ENCODE results near the gene RAB6C. TPM values are rescaled to one million over a fixed set of nuclear protein-coding genes. Genes with fewer than 3 reads are reported as not detected.
"Not testable (repeated sequence)": the region's sequence is repeated elsewhere in the genome, so short reads cannot be mapped to it uniquely, and the experiment has no call there.

The RAB6C gene
- total RNA-seq, 1 donor from 2014 or later = not detected

GRCh38 chr2:130019402-130019801, 39.9 kb downstream of the RAB6C start:
- Mint-ChIP-seq H3K27me3 (peaks cover 4% of the 10 kb centered on the region), H3K36me3 (ENCODE audit: insufficient read depth) (no peaks in the 10 kb centered on the region), H3K9me3 (ENCODE audit: low read depth) (peaks cover 8% of the 10 kb centered on the region), H3K27ac (no peak overlapping the region), H3K4me1 (ENCODE audit: low read depth) (peaks cover 3% of the 10 kb centered on the region), H3K4me3 (ENCODE audit: low read depth) (no peak overlapping the region)
- no peak for DNase-seq (ENCODE audit: low spot score, unreplicated experiment)
- no peak for TF ChIP-seq CTCF (IDR thresholded peaks at IDR 0.05; ENCODE audit: unreplicated experiment)

- not testable (repeated sequence) for DNase-seq (ENCODE audit: low spot score, unreplicated experiment); H3K27me3 Mint-ChIP-seq; H3K4me1 Mint-ChIP-seq (ENCODE audit: low read depth); H3K27ac Mint-ChIP-seq; H3K36me3 Mint-ChIP-seq (ENCODE audit: insufficient read depth); H3K4me3 Mint-ChIP-seq (ENCODE audit: low read depth); H3K9me3 Mint-ChIP-seq (ENCODE audit: low read depth)
These were observed 40.6 kb downstream of the RAB6C start for GRCh38 chr2:130020069-130020468.

GRCh38 chr2:130025931-130026330, 46.5 kb downstream of the RAB6C start:
- H3K27ac Mint-ChIP-seq; H3K4me1 Mint-ChIP-seq (ENCODE audit: low read depth); H3K36me3 Mint-ChIP-seq (ENCODE audit: insufficient read depth); H3K27me3 Mint-ChIP-seq; DNase-seq (ENCODE audit: low spot score, unreplicated experiment); H3K9me3 Mint-ChIP-seq (ENCODE audit: low read depth); H3K4me3 Mint-ChIP-seq (ENCODE audit: low read depth): not testable (repeated sequence)

Other genes with a start within 250 kb of the RAB6C start
- gene POTEF, start 149.6 kb downstream of the RAB6C start, total RNA-seq = 34.0 and 37.8 TPM in 2 replicates
- gene CCDC74B, start 165.4 kb downstream of the RAB6C start, total RNA-seq = 10.7 and 10.9 TPM in 2 replicates
- gene SMPD4, start 201.9 kb downstream of the RAB6C start, total RNA-seq = 86.0 and 93.8 TPM in 2 replicates
- gene MZT2B, start 202.6 kb downstream of the RAB6C start, total RNA-seq = 190 and 207 TPM in 2 replicates
- gene TUBA3E, start 218.8 kb downstream of the RAB6C start, total RNA-seq = not detected in 2 replicates